Tibial nerve (tissue), 4 donors: ENCODE data around the gene TEAD3.

Experiments used
- CTCF ChIP-seq, 5 experiments: fragments of 200-600 bp in 3 of 5; fragments of 450-650 bp in 2 of 5; sonication (generic) in 3 of 5; IDR thresholded peaks; one replicate each; pipeline ENCODE4 v1.5.1; 2016 to 2019; ENCODE audit warnings: antibody characterized with exemption in 5 of 5, mild to moderate bottlenecking in 3 of 5, moderate library complexity in 2 of 5
- EP300 ChIP-seq, 2 donors: sonication (generic); formaldehyde crosslinking; IDR thresholded peaks; one replicate each; pipeline ENCODE4 v1.6.1; 2017; ENCODE audit warnings: antibody characterized with exemption in 2 of 2, mild to moderate bottlenecking in 1 of 2

- TF ChIP-seq CTCF (IDR thresholded peaks at IDR 0.05) (no peak), EP300 (IDR thresholded peaks at IDR 0.05) (no peak)
Observed at GRCh38 chr6:35489066-35489465, 7.8 kb downstream of the TEAD3 start.
